ENCODE data around the gene CHRNA4.

The CHRNA4 gene

GRCh38 chr20:63350597-63351325 lies 10.4 kb downstream of the CHRNA4 start:
- Histone ChIP-seq H3K9me3 (ENCODE audit: insufficient read depth, low read depth, low read length) (no peaks in the 10 kb centered on the region), H3K36me3 (ENCODE audit: insufficient read depth, low read length) (no peaks in the 10 kb centered on the region), H3K4me3 (ENCODE audit: low read length) (no peak overlapping the region), H3K27me3 (ENCODE audit: insufficient read depth, low read length) (no peaks in the 10 kb centered on the region), H3K4me1 (ENCODE audit: insufficient read depth, low read length) (0 out of 2 replicates have a peak, but pooled peaks cover 2% of the 10 kb centered on the region), H3K27ac (ENCODE audit: low read depth, low read length) (no peak overlapping the region), H3K9ac (ENCODE audit: low read depth, low read length) (no peak overlapping the region)
- WGBS = 85% methylated on average over 44 of the region's 46 CpGs

DNA sequence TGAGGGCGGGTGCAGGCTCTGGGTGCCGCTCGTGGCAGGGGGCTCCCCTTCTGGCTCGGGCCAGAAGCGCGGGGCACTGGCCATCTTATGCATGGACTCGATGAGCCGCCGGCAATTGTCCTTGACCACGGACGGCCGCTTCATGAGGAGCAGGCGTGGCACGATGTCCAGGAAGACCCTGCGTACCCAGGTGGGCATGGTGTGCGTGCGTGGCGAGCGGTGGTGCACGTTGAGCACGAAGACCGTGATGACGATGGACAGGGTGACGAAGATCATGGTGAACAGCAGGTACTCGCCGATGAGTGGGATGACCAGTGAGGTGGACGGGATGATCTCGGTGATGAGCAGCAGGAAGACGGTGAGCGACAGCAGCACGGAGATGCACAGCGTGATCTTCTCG lies 11.0 kb downstream of the CHRNA4 start:
- WGBS = 92% methylated on average over 33 of the region's 33 CpGs
- H3K9me3 ChIP-seq (ENCODE audit: insufficient read depth, low read depth, low read length) = no peaks in the 10 kb centered on the region
- no peak overlapping the region for H3K27ac ChIP-seq (ENCODE audit: low read depth, low read length)
- no peaks in the 10 kb centered on the region for H3K27me3 ChIP-seq (ENCODE audit: insufficient read depth, low read length)
- no peaks in the 10 kb centered on the region for H3K36me3 ChIP-seq (ENCODE audit: insufficient read depth, low read length)
- H3K4me1 ChIP-seq (ENCODE audit: insufficient read depth, low read length) = 0 out of 2 replicates have a peak, but pooled peaks cover 2% of the 10 kb centered on the region
- H3K9ac ChIP-seq (ENCODE audit: low read depth, low read length) = no peak overlapping the region
- no peak overlapping the region for H3K4me3 ChIP-seq (ENCODE audit: low read length)

DNA sequence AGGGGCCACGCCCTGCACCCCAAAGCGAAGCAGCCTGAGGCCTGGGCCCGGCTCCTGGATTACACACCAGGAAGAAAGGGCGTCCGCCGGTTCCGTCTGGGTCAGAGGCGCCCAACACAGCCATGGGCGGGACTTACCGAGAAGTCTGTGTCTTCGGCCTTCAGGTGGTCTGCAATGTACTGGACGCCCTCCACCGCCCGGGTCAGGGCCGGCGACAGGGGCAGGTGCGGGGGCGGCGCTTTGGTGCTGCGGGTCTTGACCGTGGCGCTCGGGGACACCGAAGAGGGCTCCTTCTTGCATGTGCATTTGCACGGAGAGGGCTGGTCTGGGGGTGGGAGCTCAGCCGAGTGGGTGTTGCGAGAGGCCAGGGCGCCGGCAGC lies 11.6 kb downstream of the CHRNA4 start:
- Histone ChIP-seq H3K36me3 (ENCODE audit: insufficient read depth, low read length) (no peaks in the 10 kb centered on the region), H3K27me3 (ENCODE audit: insufficient read depth, low read length) (no peaks in the 10 kb centered on the region), H3K9ac (ENCODE audit: low read depth, low read length) (no peak overlapping the region), H3K27ac (ENCODE audit: low read depth, low read length) (no peak overlapping the region), H3K4me1 (ENCODE audit: insufficient read depth, low read length) (0 out of 2 replicates have a peak, but pooled peaks cover 2% of the 10 kb centered on the region), H3K9me3 (ENCODE audit: insufficient read depth, low read depth, low read length) (no peaks in the 10 kb centered on the region), H3K4me3 (ENCODE audit: low read length) (no peak overlapping the region)
- 91% methylated on average over 29 of the region's 29 CpGs for WGBS

- Histone ChIP-seq H3K9ac (ENCODE audit: low read depth, low read length) (no peak overlapping the region), H3K27me3 (ENCODE audit: insufficient read depth, low read length) (no peaks in the 10 kb centered on the region), H3K9me3 (ENCODE audit: insufficient read depth, low read depth, low read length) (no peaks in the 10 kb centered on the region), H3K36me3 (ENCODE audit: insufficient read depth, low read length) (no peaks in the 10 kb centered on the region), H3K4me3 (ENCODE audit: low read length) (no peak overlapping the region), H3K4me1 (ENCODE audit: insufficient read depth, low read length) (0 out of 2 replicates have a peak, but pooled peaks cover 2% of the 10 kb centered on the region), H3K27ac (ENCODE audit: low read depth, low read length) (no peak overlapping the region)
- WGBS = 93% methylated on average over 29 of the region's 29 CpGs
Observed at GRCh38 chr20:63348828-63349515, 12.2 kb downstream of the CHRNA4 start.

DNA sequence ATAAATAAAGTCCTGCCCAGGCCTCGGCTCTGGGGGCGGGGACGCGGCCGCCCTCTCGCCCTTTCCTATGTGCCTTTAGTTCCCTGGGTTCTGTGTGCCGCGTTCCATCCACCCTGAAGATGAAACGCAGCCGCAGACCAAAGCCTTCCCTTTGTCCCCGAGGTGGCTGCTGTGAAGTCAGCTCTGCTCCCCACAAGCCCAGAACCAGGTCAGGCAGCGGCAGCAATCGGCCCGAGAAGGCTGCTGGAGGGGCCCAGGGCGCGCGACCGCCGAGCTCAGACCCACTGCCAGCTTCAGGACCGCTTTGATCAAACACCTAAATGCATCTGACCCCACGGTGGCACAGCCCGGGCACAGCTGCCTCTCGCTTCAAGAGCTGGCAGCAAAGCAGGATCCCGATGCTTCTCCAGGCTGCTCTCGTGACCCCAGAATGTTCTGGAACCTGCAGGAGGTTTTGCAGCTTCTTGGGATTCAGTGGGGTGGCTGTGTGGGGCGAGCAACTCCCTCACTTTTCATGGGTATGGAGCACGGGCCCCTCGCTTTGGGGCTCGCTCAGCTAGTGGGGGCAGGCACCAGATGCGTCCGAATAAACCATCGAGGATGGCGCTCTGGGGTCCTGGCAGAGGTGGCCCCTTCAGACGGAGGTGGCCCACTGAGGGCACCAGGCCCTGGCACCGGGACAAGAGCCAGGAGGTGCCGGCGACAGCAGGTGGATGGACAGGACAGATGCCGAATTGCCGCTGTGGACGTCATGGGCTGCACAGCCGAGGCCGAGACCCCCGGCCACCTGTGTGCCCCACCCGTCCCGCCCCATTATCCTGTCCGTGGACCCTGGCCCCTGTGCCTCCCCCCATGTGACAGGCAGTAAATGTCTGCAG lies 13.0 kb downstream of the CHRNA4 start:
- Histone ChIP-seq H3K27ac (ENCODE audit: low read depth, low read length) (no peak overlapping the region), H3K9me3 (ENCODE audit: insufficient read depth, low read depth, low read length) (no peaks in the 10 kb centered on the region), H3K9ac (ENCODE audit: low read depth, low read length) (no peak overlapping the region), H3K4me3 (ENCODE audit: low read length) (no peak overlapping the region), H3K27me3 (ENCODE audit: insufficient read depth, low read length) (no peaks in the 10 kb centered on the region), H3K36me3 (ENCODE audit: insufficient read depth, low read length) (no peaks in the 10 kb centered on the region), H3K4me1 (ENCODE audit: insufficient read depth, low read length) (0 out of 2 replicates have a peak, but pooled peaks cover 2% of the 10 kb centered on the region)
- 90% methylated on average over 46 of the region's 46 CpGs for WGBS

GRCh38 chr20:63347081-63347741 lies 13.9 kb downstream of the CHRNA4 start:
- no peaks in the 10 kb centered on the region for H3K9me3 ChIP-seq (ENCODE audit: insufficient read depth, low read depth, low read length)
- H3K4me3 ChIP-seq (ENCODE audit: low read length) = no peak overlapping the region
- H3K27ac ChIP-seq (ENCODE audit: low read depth, low read length) = no peak overlapping the region
- H3K27me3 ChIP-seq (ENCODE audit: insufficient read depth, low read length) = no peaks in the 10 kb centered on the region
- 90% methylated on average over 33 of the region's 33 CpGs for WGBS
- no peak overlapping the region for H3K9ac ChIP-seq (ENCODE audit: low read depth, low read length)
- H3K36me3 ChIP-seq (ENCODE audit: insufficient read depth, low read length) = no peaks in the 10 kb centered on the region
- H3K4me1 ChIP-seq (ENCODE audit: insufficient read depth, low read length) = no peaks in the 10 kb centered on the region

- H3K27me3 ChIP-seq (ENCODE audit: insufficient read depth, low read length) = no peaks in the 10 kb centered on the region
- H3K4me3 ChIP-seq (ENCODE audit: low read length) = no peak overlapping the region
- H3K9me3 ChIP-seq (ENCODE audit: insufficient read depth, low read depth, low read length) = no peaks in the 10 kb centered on the region
- no peak overlapping the region for H3K27ac ChIP-seq (ENCODE audit: low read depth, low read length)
- no peaks in the 10 kb centered on the region for H3K36me3 ChIP-seq (ENCODE audit: insufficient read depth, low read length)
- no peak overlapping the region for H3K9ac ChIP-seq (ENCODE audit: low read depth, low read length)
- no peaks in the 10 kb centered on the region for H3K4me1 ChIP-seq (ENCODE audit: insufficient read depth, low read length)
- 90% methylated on average over 50 of the region's 50 CpGs for WGBS
Observed at GRCh38 chr20:63346131-63347080, 14.7 kb downstream of the CHRNA4 start.

DNA sequence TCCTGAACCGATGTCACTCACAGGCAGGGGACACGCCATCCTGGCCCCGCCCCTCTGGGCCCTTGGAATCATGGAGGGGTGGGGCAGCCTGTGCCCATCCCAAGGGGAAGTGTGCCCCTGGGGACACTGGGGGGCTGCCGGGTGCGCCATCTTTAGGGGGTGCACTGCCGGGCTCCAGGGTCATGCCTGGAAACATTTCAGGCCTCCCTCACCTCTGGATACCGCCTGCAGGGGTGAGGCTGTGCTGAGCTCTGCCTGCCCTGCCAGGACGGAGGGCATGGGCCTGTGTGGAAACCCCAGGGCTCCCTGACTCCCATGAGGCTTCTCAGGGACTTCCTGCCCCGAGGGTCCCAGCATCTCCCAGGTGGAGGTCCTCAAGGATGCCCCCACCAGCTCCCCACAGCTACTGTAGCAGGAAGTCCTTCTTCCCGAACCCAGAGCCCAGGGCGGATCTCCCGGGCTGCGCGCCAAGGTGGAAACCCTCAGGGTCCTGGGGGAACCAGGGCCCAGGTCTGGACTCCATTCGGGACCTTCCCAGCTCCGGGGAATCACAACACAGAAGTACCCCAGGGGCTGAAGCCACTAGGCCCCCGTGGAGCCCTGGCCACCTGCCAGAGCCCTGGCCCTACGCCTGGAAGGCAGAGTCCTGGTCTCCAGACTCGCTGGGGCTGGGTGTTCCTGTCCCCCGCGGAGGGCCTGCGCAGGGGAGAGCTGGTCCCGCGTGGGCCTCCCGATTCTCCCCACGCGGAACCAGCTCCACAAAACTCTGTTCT lies 15.6 kb downstream of the CHRNA4 start:
- Histone ChIP-seq H3K27me3 (ENCODE audit: insufficient read depth, low read length) (no peaks in the 10 kb centered on the region), H3K4me1 (ENCODE audit: insufficient read depth, low read length) (no peaks in the 10 kb centered on the region), H3K27ac (ENCODE audit: low read depth, low read length) (no peak overlapping the region), H3K4me3 (ENCODE audit: low read length) (no peak overlapping the region), H3K9ac (ENCODE audit: low read depth, low read length) (no peak overlapping the region), H3K9me3 (ENCODE audit: insufficient read depth, low read depth, low read length) (no peaks in the 10 kb centered on the region), H3K36me3 (ENCODE audit: insufficient read depth, low read length) (no peaks in the 10 kb centered on the region)
- WGBS = 92% methylated on average over 27 of the region's 27 CpGs

DNA sequence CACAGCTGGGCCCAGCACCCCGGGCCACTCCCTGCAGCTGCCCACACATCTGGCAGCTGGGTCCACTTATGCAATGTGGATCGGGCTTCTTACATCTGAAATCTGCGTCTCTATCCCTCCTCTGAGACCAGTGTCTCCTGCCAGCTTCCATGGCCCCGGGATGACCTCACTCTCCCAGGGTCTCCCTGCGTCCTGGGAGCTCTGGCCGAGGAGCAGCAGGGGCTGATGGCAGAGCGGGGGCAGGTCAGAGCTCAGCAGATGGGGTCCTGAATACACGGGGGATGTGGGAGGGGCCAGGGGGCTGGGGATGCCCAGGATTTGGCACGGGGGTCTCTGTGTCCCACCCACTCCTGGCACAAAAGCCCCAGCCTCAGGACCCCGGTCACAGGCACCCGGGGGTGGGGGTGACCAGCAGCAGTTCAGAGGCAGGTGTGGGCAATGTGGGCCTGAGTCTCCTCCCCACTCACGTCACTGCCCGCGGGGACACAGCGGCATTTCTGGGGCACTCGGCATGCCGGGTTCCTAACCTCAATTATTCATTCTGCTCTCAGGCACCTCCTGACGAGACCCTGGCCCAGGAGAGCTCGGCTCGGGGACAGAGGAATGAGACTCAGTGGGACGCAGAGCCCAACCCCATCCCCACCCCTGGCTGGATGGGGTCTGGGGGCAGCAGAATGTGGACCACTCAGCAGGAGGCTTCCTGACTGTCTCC lies 16.4 kb downstream of the CHRNA4 start:
- Histone ChIP-seq H3K4me3 (ENCODE audit: low read length) (no peak overlapping the region), H3K9me3 (ENCODE audit: insufficient read depth, low read depth, low read length) (no peaks in the 10 kb centered on the region), H3K9ac (ENCODE audit: low read depth, low read length) (no peak overlapping the region), H3K36me3 (ENCODE audit: insufficient read depth, low read length) (no peaks in the 10 kb centered on the region), H3K27ac (ENCODE audit: low read depth, low read length) (no peak overlapping the region), H3K4me1 (ENCODE audit: insufficient read depth, low read length) (no peaks in the 10 kb centered on the region), H3K27me3 (ENCODE audit: insufficient read depth, low read length) (no peaks in the 10 kb centered on the region)
- WGBS = 81% methylated on average over 18 of the region's 21 CpGs
